H9 (cell line): ENCODE data around the gene FAM177A1. TPM values are rescaled to one million over a fixed set of nuclear protein-coding genes. Genes with fewer than 3 reads are reported as not detected.
A peak's percentile ranks its signal among the peaks of the same experiment; 100 is the strongest.

Experiments
- DNase-seq: peaks from one replicate; pipeline ENCODE4 v3.0.0-alpha.2; 2017
- H2AFZ ChIP-seq: one replicate; pipeline ENCODE4 v1.6.1; 2013; ENCODE audit warnings: mild to moderate bottlenecking, low read length, control low read depth, moderate library complexity
- H2AK5ac ChIP-seq: 2 replicates; pipeline ENCODE4 v1.6.1; 2013; ENCODE audit warnings: low read length, control low read depth, mixed read lengths; ENCODE audit not compliant: insufficient read length
- H2BK120ac ChIP-seq: one replicate; pipeline ENCODE4 v1.6.1; 2013; ENCODE audit warnings: low read depth, mild to moderate bottlenecking, low read length, control low read depth, inconsistent platforms; ENCODE audit not compliant: poor library complexity, severe bottlenecking
- H2BK12ac ChIP-seq: 2 replicates; pipeline ENCODE4 v1.6.1; 2013; ENCODE audit warnings: low read length, control low read depth, mixed read lengths, low read depth; ENCODE audit not compliant: insufficient read length
- H2BK15ac ChIP-seq: 2 replicates; pipeline ENCODE4 v1.6.1; 2013; ENCODE audit warnings: low read depth, low read length, control low read depth
- H2BK20ac ChIP-seq: one replicate; pipeline ENCODE4 v1.6.1; 2013; ENCODE audit warnings: low read depth, mild to moderate bottlenecking, low read length, control low read depth, inconsistent platforms; ENCODE audit not compliant: poor library complexity, severe bottlenecking
- H2BK5ac ChIP-seq: 2 replicates; pipeline ENCODE4 v1.6.1; 2013; ENCODE audit warnings: low read length, control low read depth, mixed read lengths; ENCODE audit not compliant: insufficient read length
- H3K14ac ChIP-seq: 2 replicates; pipeline ENCODE4 v1.6.1; 2013; ENCODE audit warnings: low read length, control low read depth; ENCODE audit not compliant: insufficient read depth
- H3K18ac ChIP-seq: 2 replicates; pipeline ENCODE4 v1.6.1; 2013; ENCODE audit warnings: low read depth, mild to moderate bottlenecking, mixed read lengths, low read length, control low read depth; ENCODE audit not compliant: insufficient read length
- H3K23ac ChIP-seq: 2 replicates; pipeline ENCODE4 v1.6.1; 2013; ENCODE audit warnings: low read length, control low read depth, mixed read lengths, low read depth; ENCODE audit not compliant: insufficient read length
- H3K23me2 ChIP-seq: 2 replicates; pipeline ENCODE4 v1.6.1; 2013; ENCODE audit warnings: low read depth, mild to moderate bottlenecking, mixed read lengths, low read length, control low read depth; ENCODE audit not compliant: insufficient read length, poor library complexity, severe bottlenecking
- H3K27ac ChIP-seq: 2 replicates; pipeline ENCODE4 v1.5.1; 2013; ENCODE audit warnings: low read length, control low read depth, mixed read lengths, low read depth; ENCODE audit not compliant: insufficient read length
- H3K27me3 ChIP-seq: 2 replicates; pipeline ENCODE4 v1.6.1; 2013; ENCODE audit warnings: low read length, control low read depth, inconsistent platforms; ENCODE audit not compliant: insufficient read depth
- H3K4ac ChIP-seq: 2 replicates; pipeline ENCODE4 v1.6.1; 2013; ENCODE audit warnings: low read depth, mild to moderate bottlenecking, control low read depth, inconsistent platforms, low read length, moderate library complexity
- H3K4me1 ChIP-seq: 2 replicates; pipeline ENCODE4 v1.6.1; 2013; ENCODE audit warnings: low read length, control low read depth, inconsistent platforms; ENCODE audit not compliant: insufficient read depth
- H3K4me2 ChIP-seq: 2 replicates; pipeline ENCODE4 v1.6.1; 2013; ENCODE audit warnings: low read length, control low read depth, mixed read lengths; ENCODE audit not compliant: insufficient read length, insufficient read depth
- H3K56ac ChIP-seq: 2 replicates; pipeline ENCODE4 v1.6.1; 2013; ENCODE audit warnings: low read depth, mild to moderate bottlenecking, mixed read lengths, low read length, control low read depth; ENCODE audit not compliant: insufficient read length
- H3K79me1 ChIP-seq: 2 replicates; pipeline ENCODE4 v1.6.1; 2013; ENCODE audit warnings: low read depth, mild to moderate bottlenecking, moderate library complexity, low read length, control low read depth, inconsistent platforms; ENCODE audit not compliant: insufficient read depth, poor library complexity, severe bottlenecking
- H3K79me2 ChIP-seq: 2 replicates; pipeline ENCODE4 v1.6.1; 2013; ENCODE audit warnings: low read length, control low read depth, inconsistent platforms; ENCODE audit not compliant: insufficient read depth
- H3K9ac ChIP-seq: 2 replicates; pipeline ENCODE4 v1.6.1; 2013; ENCODE audit warnings: low read length, control low read depth, mixed read lengths; ENCODE audit not compliant: insufficient read length; ENCODE audit errors: extremely low read depth
- H3K9me3 ChIP-seq: one replicate; pipeline ENCODE4 v1.6.1; 2013; ENCODE audit warnings: low read depth, low read length, inconsistent platforms; ENCODE audit not compliant: control insufficient read depth
- H3T11ph ChIP-seq: one replicate; pipeline ENCODE4 v1.6.1; 2013; ENCODE audit warnings: mild to moderate bottlenecking, low read length, control low read depth, inconsistent platforms
- H4K20me1 ChIP-seq: one replicate; pipeline ENCODE4 v1.6.1; 2013; ENCODE audit not compliant: control insufficient read depth, insufficient read length, insufficient read depth
- H4K5ac ChIP-seq: 2 replicates; pipeline ENCODE4 v1.6.1; 2013; ENCODE audit warnings: low read depth, mild to moderate bottlenecking, mixed read lengths, low read length, control low read depth; ENCODE audit not compliant: insufficient read length
- H4K8ac ChIP-seq: replicated peaks from 2 replicates; pipeline ENCODE4 v1.6.1; 2013; ENCODE audit warnings: low read length, control low read depth, mixed read lengths, low read depth; ENCODE audit not compliant: insufficient read length
- H4K91ac ChIP-seq: 2 replicates; pipeline ENCODE4 v1.6.1; 2013; ENCODE audit warnings: low read depth, mild to moderate bottlenecking, moderate library complexity, mixed read lengths, low read length, control low read depth; ENCODE audit not compliant: insufficient read length
- H3K27ac Mint-ChIP-seq, 3 experiments: 2 replicates in 2 of 3; 3 replicates in 1 of 3; pipeline ENCODE4 v1.8.0; 2020 to 2021; ENCODE audit warnings: mixed read lengths in 3 of 3, mild to moderate bottlenecking in 1 of 3, moderate library complexity in 1 of 3
- H3K27me3 Mint-ChIP-seq: 2 replicates; pipeline ENCODE4 v1.8.0; 2021; ENCODE audit warnings: low read depth, mild to moderate bottlenecking, moderate library complexity, mixed read lengths
- H3K36me3 Mint-ChIP-seq, 3 experiments: 2 replicates in 2 of 3; 3 replicates in 1 of 3; pipeline ENCODE4 v1.8.0; 2020 to 2021; ENCODE audit warnings: low read depth in 3 of 3, mixed read lengths in 3 of 3; ENCODE audit not compliant: insufficient read depth in 1 of 3
- H3K4me1 Mint-ChIP-seq, 2 experiments: 2 replicates each; pipeline ENCODE4 v1.8.0; 2020; ENCODE audit warnings: mixed read lengths in 2 of 2
- H3K4me3 Mint-ChIP-seq, 2 experiments: 2 replicates in 1 of 2; 3 replicates in 1 of 2; pipeline ENCODE4 v1.8.0; 2020 to 2021; ENCODE audit warnings: mild to moderate bottlenecking in 2 of 2, mixed read lengths in 2 of 2, moderate library complexity in 1 of 2
- H3K9me3 Mint-ChIP-seq, 2 experiments: 2 replicates in 1 of 2; 3 replicates in 1 of 2; pipeline ENCODE4 v1.8.0; 2020; ENCODE audit warnings: mild to moderate bottlenecking in 2 of 2, mixed read lengths in 2 of 2, moderate library complexity in 1 of 2
- WGBS: extraction: QIAGEN DNeasy Blood & Tissue Kit; methylation state at CpG from one replicate; pipeline ENCODE4 v1.1.7; 2013; ENCODE audit warnings: missing lambda C conversion rate, low lambda C conversion rate, mixed read lengths; ENCODE audit not compliant: insufficient read length; ENCODE audit errors: extremely low coverage; 5-methylcytosine and 5-hydroxymethylcytosine counted together
- total RNA-seq: library from RNA; stranded (reverse); gene quantifications from 2 replicates; pipeline ENCODE4 v1.2.1, GENCODE V29; 2021
- TF ChIP-seq, protein P1 (sequence below): fragments of 200-600 bp; sonication (generic); conservative IDR thresholded peaks from 3 replicates; pipeline ENCODE4 v1.8.0; 2021; ENCODE audit warnings: antibody characterized with exemption, mild to moderate bottlenecking

Gene FAM177A1
- total RNA-seq, 1 experiment from 2014 or later, result 43.1 TPM

DNA sequence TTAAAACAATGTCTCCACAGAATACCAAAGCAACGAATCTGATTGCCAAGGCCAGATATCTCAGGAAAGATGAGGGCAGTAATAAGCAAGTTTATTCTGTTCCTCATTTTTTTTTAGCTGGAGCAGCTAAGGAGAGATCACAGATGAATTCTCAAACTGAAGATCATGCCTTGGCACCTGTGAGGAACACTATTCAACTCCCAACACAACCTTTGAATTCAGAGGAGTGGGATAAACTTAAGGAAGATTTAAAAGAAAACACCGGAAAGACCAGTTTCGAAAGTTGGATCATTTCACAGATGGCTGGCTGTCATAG lies 77.3 kb downstream of the FAM177A1 start:
- no peak overlapping the region for H2BK120ac ChIP-seq
- WGBS, result no CpG with 5 or more reads among the region's 3 CpGs
- no peak overlapping the region for H2AK5ac ChIP-seq
- H3K27me3 Mint-ChIP-seq, result no peaks in the 10 kb centered on the region
- no peak overlapping the region for H4K5ac ChIP-seq
- H3K79me2 ChIP-seq, result no peaks in the 10 kb centered on the region
- H3T11ph ChIP-seq, result no peak overlapping the region
- no peak overlapping the region for H3K4ac ChIP-seq
- H3K56ac ChIP-seq, result no peak overlapping the region
- H3K9ac ChIP-seq, result peak overlapping the region; percentile 96
- H4K91ac ChIP-seq, result no peak overlapping the region
- H3K27ac ChIP-seq, result no peak overlapping the region
- H3K18ac ChIP-seq, result no peak overlapping the region
- no peaks in the 10 kb centered on the region for H4K20me1 ChIP-seq
- no peak for DNase-seq
- no peak overlapping the region for H3K14ac ChIP-seq
- no peaks in the 10 kb centered on the region for H3K4me1 ChIP-seq
- peaks cover 16 to 17% of the 10 kb centered on the region in 2 experiments for H3K4me1 Mint-ChIP-seq
- H4K8ac ChIP-seq, result no peak overlapping the region
- no peak overlapping the region for H2BK20ac ChIP-seq
- no peak overlapping the region for H2BK5ac ChIP-seq
- peaks cover 16% of the 10 kb centered on the region for H3K23me2 ChIP-seq
- no peak overlapping the region for H2BK15ac ChIP-seq
- peak overlapping the region; percentile 47 for H3K4me2 ChIP-seq
- H3K9me3 ChIP-seq, result no peaks in the 10 kb centered on the region
- H3K27ac Mint-ChIP-seq, result peak overlapping the region in 1 of 3 experiments; percentile 100; a peak in 3 of 7 replicates
- H2BK12ac ChIP-seq, result no peak overlapping the region
- peak overlapping the region; percentile 91 to 96 for H3K4me3 Mint-ChIP-seq
- peaks cover 2 to 41% (median 31%) of the 10 kb centered on the region in 3 experiments; a peak in 6 of 7 replicates for H3K36me3 Mint-ChIP-seq
- no peaks in the 10 kb centered on the region for H3K27me3 ChIP-seq
- TF ChIP-seq, protein P1, sequence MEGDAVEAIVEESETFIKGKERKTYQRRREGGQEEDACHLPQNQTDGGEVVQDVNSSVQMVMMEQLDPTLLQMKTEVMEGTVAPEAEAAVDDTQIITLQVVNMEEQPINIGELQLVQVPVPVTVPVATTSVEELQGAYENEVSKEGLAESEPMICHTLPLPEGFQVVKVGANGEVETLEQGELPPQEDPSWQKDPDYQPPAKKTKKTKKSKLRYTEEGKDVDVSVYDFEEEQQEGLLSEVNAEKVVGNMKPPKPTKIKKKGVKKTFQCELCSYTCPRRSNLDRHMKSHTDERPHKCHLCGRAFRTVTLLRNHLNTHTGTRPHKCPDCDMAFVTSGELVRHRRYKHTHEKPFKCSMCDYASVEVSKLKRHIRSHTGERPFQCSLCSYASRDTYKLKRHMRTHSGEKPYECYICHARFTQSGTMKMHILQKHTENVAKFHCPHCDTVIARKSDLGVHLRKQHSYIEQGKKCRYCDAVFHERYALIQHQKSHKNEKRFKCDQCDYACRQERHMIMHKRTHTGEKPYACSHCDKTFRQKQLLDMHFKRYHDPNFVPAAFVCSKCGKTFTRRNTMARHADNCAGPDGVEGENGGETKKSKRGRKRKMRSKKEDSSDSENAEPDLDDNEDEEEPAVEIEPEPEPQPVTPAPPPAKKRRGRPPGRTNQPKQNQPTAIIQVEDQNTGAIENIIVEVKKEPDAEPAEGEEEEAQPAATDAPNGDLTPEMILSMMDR, result no peak
- H3K9me3 Mint-ChIP-seq, result no peaks in the 10 kb centered on the region; a peak in 1 of 5 replicates
- H3K23ac ChIP-seq, result no peak overlapping the region
- H2AFZ ChIP-seq, result no peak overlapping the region
- peaks cover 2% of the 10 kb centered on the region for H3K79me1 ChIP-seq
